Measurements from ENCODE around the gene GFM1. TPM values are rescaled to one million over a fixed set of nuclear protein-coding genes. Genes with fewer than 3 reads are reported as not detected.
A peak's percentile ranks its signal among the peaks of the same experiment; 100 is the strongest.

Gene GFM1
- total RNA-seq, 4 donors from 2014 or later = 36.4 to 46.6 (median 39.0) TPM

- no peak for TF ChIP-seq CTCF (IDR thresholded peaks at IDR 0.05)
- no peak for TF ChIP-seq POLR2AphosphoS5 (IDR thresholded peaks at IDR 0.05)
- no peak for TF ChIP-seq EP300 (IDR thresholded peaks at IDR 0.05)
- no peak for TF ChIP-seq POLR2A (IDR thresholded peaks at IDR 0.05; ENCODE audit: low read depth)
- no peaks in the 10 kb centered on the region for H3K27me3 ChIP-seq
- H3K4me1 ChIP-seq = peaks cover 0 to 9% (median 3%) of the 10 kb centered on the region in 4 donors
- no peak overlapping the region for H3K27ac ChIP-seq (replicated peaks in 1 of 4)
- WGBS = 76% methylated on average over 3 of the region's 3 CpGs
- H3K4me3 ChIP-seq = no peak overlapping the region
- H3K9me3 ChIP-seq = no peaks in the 10 kb centered on the region
- H3K36me3 ChIP-seq = peaks cover 11 to 90% (median 66%) of the 10 kb centered on the region in 4 donors
- intact Hi-C loops (cut with DNase I) = no loop called here
- no peak for DNase-seq (ENCODE audit: extremely low spot score)
Observed at GRCh38 chr3:158666416-158666815, 22.1 kb downstream of the GFM1 start.

GRCh38 chr3:158668506-158668905 is 24.2 kb downstream of the GFM1 start:
- Histone ChIP-seq H3K27ac (replicated peaks in 1 of 4) (no peak overlapping the region), H3K36me3 (peaks cover 5 to 70% (median 52%) of the 10 kb centered on the region in 4 donors), H3K27me3 (no peaks in the 10 kb centered on the region), H3K4me3 (no peak overlapping the region), H3K4me1 (peaks cover 3 to 24% (median 17%) of the 10 kb centered on the region in 4 donors), H3K9me3 (no peaks in the 10 kb centered on the region)
- DNase-seq (ENCODE audit: extremely low spot score) = no peak
- TF ChIP-seq POLR2AphosphoS5 (IDR thresholded peaks at IDR 0.05) (no peak), POLR2A (IDR thresholded peaks at IDR 0.05; ENCODE audit: low read depth) (no peak), CTCF (IDR thresholded peaks at IDR 0.05) (no peak), EP300 (IDR thresholded peaks at IDR 0.05) (no peak)
- 75% methylated on average over 2 of the region's 2 CpGs for WGBS
- intact Hi-C loops (cut with DNase I) = no loop called here

GRCh38 chr3:158671821-158672214 is 27.5 kb downstream of the GFM1 start:
- Histone ChIP-seq H3K4me3 (peak overlapping the region; percentile 56 to 68 (median 62)), H3K27ac (replicated peaks in 1 of 4) (peak overlapping the region; percentile 77 to 85 (median 81)), H3K4me1 (peaks cover 3 to 24% (median 17%) of the 10 kb centered on the region in 4 donors), H3K9me3 (no peaks in the 10 kb centered on the region), H3K36me3 (peaks cover 5 to 49% (median 24%) of the 10 kb centered on the region in 4 donors), H3K27me3 (no peaks in the 10 kb centered on the region)
- TF ChIP-seq CTCF (IDR thresholded peaks at IDR 0.05) (no peak), POLR2AphosphoS5 (IDR thresholded peaks at IDR 0.05) (no peak)
- intact Hi-C loops (cut with DNase I) = loop anchor here (5.0 to 10.0 kb wide), 2 partner anchors 53 to 120 kb away; no protein-coding TSS in a partner anchor
- no peak for DNase-seq (ENCODE audit: extremely low spot score)
- WGBS = 19% methylated on average over 6 of the region's 6 CpGs

GRCh38 chr3:158672215-158673176 is 28.2 kb downstream of the GFM1 start, which contains the start of gene LXN:
TSS of gene LXN (minus strand) at chr3:158672648. CDS start at chr3:158672478, 170 bp downstream.
- DNase-seq (ENCODE audit: extremely low spot score) = peak; percentile 94
- Histone ChIP-seq H3K9me3 (no peaks in the 10 kb centered on the region), H3K4me3 (peak within 1 kb of the TSS; percentile 56 to 68 (median 62)), H3K4me1 (peaks cover 3 to 24% (median 17%) of the 10 kb centered on the region in 4 donors), H3K27ac (replicated peaks in 1 of 4) (peak within 1 kb of the TSS; percentile 77 to 85 (median 81)), H3K36me3 (peaks cover 5 to 49% (median 25%) of the 10 kb centered on the region in 4 donors), H3K27me3 (no peaks in the 10 kb centered on the region)
- intact Hi-C loops (cut with DNase I) = loop anchor here (5.0 to 10.0 kb wide), 2 partner anchors 52 to 120 kb away; no protein-coding TSS in a partner anchor
- TF ChIP-seq POLR2AphosphoS5 (IDR thresholded peaks at IDR 0.05) = peak; percentile 56 to 77
- peak; percentile 46 to 72 (median 54) for TF ChIP-seq CTCF (IDR thresholded peaks at IDR 0.05)
- no peak for TF ChIP-seq EP300 (IDR thresholded peaks at IDR 0.05)
- 17% methylated on average over 26 of the region's 30 CpGs for WGBS
